HTERT RPE-1 (cell line): Measurements from ENCODE around the gene ZNRD2.

Experiments
- in situ Hi-C: fragments of 300-500 bp; cut with MboI; formaldehyde crosslinking; loops from 4 replicates; pipeline ENCODE4 v1.14.3; 2020; ENCODE audit warnings: low sequenced_read_pairs

Gene ZNRD2

GRCh38 chr11:65585396-65586246 lies 15.3 kb downstream of the ZNRD2 start:
- in situ Hi-C loops = no loop called here

GRCh38 chr11:65586247-65586630 lies 16.0 kb downstream of the ZNRD2 start:
- in situ Hi-C loops = no loop called here

GRCh38 chr11:65586676-65587075 lies 16.4 kb downstream of the ZNRD2 start:
- in situ Hi-C loops = no loop called here

- in situ Hi-C loops = no loop called here
These were observed 18.1 kb downstream of the ZNRD2 start for GRCh38 chr11:65588199-65589054.

- in situ Hi-C loops = no loop called here
These were observed 19.4 kb downstream of the ZNRD2 start for GRCh38 chr11:65589444-65590239.

GRCh38 chr11:65590240-65590738 lies 20.0 kb downstream of the ZNRD2 start:
- in situ Hi-C loops = no loop called here

- in situ Hi-C loops = no loop called here
These were observed 21.9 kb downstream of the ZNRD2 start for GRCh38 chr11:65591939-65592857.

- in situ Hi-C loops = no loop called here
These were observed 22.7 kb downstream of the ZNRD2 start for GRCh38 chr11:65592858-65593517.

GRCh38 chr11:65593518-65594414 lies 23.5 kb downstream of the ZNRD2 start:
- in situ Hi-C loops = no loop called here

- in situ Hi-C loops = no loop called here
These were observed 24.9 kb downstream of the ZNRD2 start for GRCh38 chr11:65595131-65595530.

- in situ Hi-C loops = no loop called here
These were observed 25.4 kb downstream of the ZNRD2 start, which contains the start of gene KCNK7 for GRCh38 chr11:65595543-65596281. KCNK7 (minus strand) TSS chr11:65595800; CDS start chr11:65595772, 28 bp downstream.

GRCh38 chr11:65596520-65596919 lies 26.2 kb downstream of the ZNRD2 start:
- in situ Hi-C loops = no loop called here

- in situ Hi-C loops = no loop called here
These were observed 28.0 kb downstream of the ZNRD2 start for GRCh38 chr11:65598258-65598699.

GRCh38 chr11:65599216-65599954 lies 29.1 kb downstream of the ZNRD2 start:
- in situ Hi-C loops = no loop called here

- in situ Hi-C loops = no loop called here
These were observed 29.6 kb downstream of the ZNRD2 start for GRCh38 chr11:65599955-65600246.

GRCh38 chr11:65604258-65604657 lies 34.0 kb downstream of the ZNRD2 start:
- in situ Hi-C loops = no loop called here
